Naive thymus-derived CD4-positive, alpha-beta T cell (primary cell): ENCODE results near the gene EMC10. TPM values are rescaled to one million over a fixed set of nuclear protein-coding genes. Genes with fewer than 3 reads are reported as not detected.

Experiments
- ATAC-seq: fragments of 150-1000 bp; cut with Tn5 transposase; 2 replicates; pipeline ENCODE4 v1.10.0; 2021; ENCODE audit warnings: mild to moderate bottlenecking, moderate library complexity
- CTCF ChIA-PET: fragments of 350-600 bp; sonication (Branson Sonifier 250); formaldehyde crosslinking; loops from one replicate; lab custom pipeline; 2021; ENCODE audit warnings: antibody characterized with exemption; lab: Charles Lee
- POLR2A ChIA-PET: fragments of 350-600 bp; sonication (Branson Sonifier 250); formaldehyde crosslinking; loops from one replicate; lab custom pipeline; 2021; ENCODE audit warnings: antibody characterized with exemption, inconsistent platforms; lab: Charles Lee
- DNase-seq, 9 donors: peaks; one replicate each; pipeline versions ENCODE4 v3.0.0 to v3.0.0-alpha.2; 2020 to 2022; ENCODE audit warnings: mixed read lengths in 1 of 9
- H3K27ac ChIP-seq: one replicate; pipeline ENCODE4 v1.7.0; 2013; ENCODE audit warnings: mild to moderate bottlenecking, low read depth, low read length, moderate library complexity
- H3K27me3 ChIP-seq, 2 donors: one replicate each; pipeline ENCODE4 v1.7.0; 2013; ENCODE audit warnings: low read length in 2 of 2, mild to moderate bottlenecking in 2 of 2, moderate library complexity in 2 of 2; ENCODE audit not compliant: control insufficient read depth in 2 of 2, insufficient read depth in 2 of 2
- H3K36me3 ChIP-seq, 3 experiments: 1 replicate in 2 of 3; 2 replicates in 1 of 3; pipeline ENCODE4 v1.7.0; 2013; ENCODE audit warnings: low read length in 3 of 3, mild to moderate bottlenecking in 3 of 3, moderate library complexity in 1 of 3; ENCODE audit not compliant: insufficient read depth in 3 of 3, control insufficient read depth in 2 of 3
- H3K4me1 ChIP-seq, 2 donors: one replicate each; pipeline ENCODE4 v1.7.0; 2013; ENCODE audit warnings: low read length in 2 of 2, mild to moderate bottlenecking in 2 of 2, moderate library complexity in 1 of 2; ENCODE audit not compliant: control insufficient read depth in 2 of 2, insufficient read depth in 2 of 2
- H3K4me3 ChIP-seq: 2 replicates; pipeline ENCODE4 v1.7.0; 2013; ENCODE audit warnings: mild to moderate bottlenecking, low read length
- H3K9me3 ChIP-seq, 3 experiments: 1 replicate in 2 of 3; 2 replicates in 1 of 3; pipeline ENCODE4 v1.7.0; 2013; ENCODE audit warnings: low read length in 3 of 3; ENCODE audit not compliant: control insufficient read depth in 2 of 3
- H3K27ac Mint-ChIP-seq, 9 donors: one replicate each; pipeline ENCODE4 v1.8.0; 2020 to 2022; ENCODE audit warnings: mixed read lengths in 9 of 9, mild to moderate bottlenecking in 8 of 9, moderate library complexity in 5 of 9, inconsistent platforms in 2 of 9
- H3K27me3 Mint-ChIP-seq, 5 donors: one replicate each; pipeline ENCODE4 v1.8.0; 2021 to 2022; ENCODE audit warnings: mixed read lengths in 5 of 5, mild to moderate bottlenecking in 1 of 5
- H3K36me3 Mint-ChIP-seq, 5 donors: one replicate each; pipeline ENCODE4 v1.8.0; 2020 to 2022; ENCODE audit warnings: mixed read lengths in 5 of 5, mild to moderate bottlenecking in 3 of 5, inconsistent platforms in 1 of 5
- H3K4me1 Mint-ChIP-seq, 7 donors: one replicate each; pipeline ENCODE4 v1.8.0; 2020 to 2022; ENCODE audit warnings: mixed read lengths in 7 of 7, mild to moderate bottlenecking in 3 of 7, inconsistent platforms in 1 of 7
- H3K4me3 Mint-ChIP-seq, 10 donors: one replicate each; pipeline ENCODE4 v1.8.0; 2020 to 2022; ENCODE audit warnings: mild to moderate bottlenecking in 10 of 10, mixed read lengths in 10 of 10, moderate library complexity in 6 of 10, inconsistent platforms in 2 of 10
- H3K9me3 Mint-ChIP-seq, 11 donors: one replicate each; pipeline ENCODE4 v1.8.0; 2020 to 2022; ENCODE audit warnings: mixed read lengths in 11 of 11, mild to moderate bottlenecking in 4 of 11, inconsistent platforms in 1 of 11, moderate library complexity in 1 of 11
- intact Hi-C, 2 donors: fragments of 100-400 bp; cut with micrococcal nuclease; formaldehyde crosslinking; loops; one replicate each; pipeline ENCODE4 v1.15.1; 2023
- polyA plus RNA-seq, 2 donors: library from polyadenylated mRNA; unstranded; fragments of 300-500 nt; fragmentation: Illumina TruSeq; gene quantifications; one replicate each; pipeline ENCODE4 v1.2.3, GENCODE V29; 2021
- total RNA-seq, 6 experiments: library from RNA in 5 of 6; stranded (reverse) in 5 of 6; gene quantifications; 1 replicate in 5 of 6; 2 replicates in 1 of 6; pipeline ENCODE4 v1.2.3 and lab custom pipeline; 2021 to 2026

The EMC10 gene
- total and polyA plus RNA-seq, 7 experiments from 2014 or later, result 8.7 to 95.2 (median 82.9) TPM

- H3K36me3 Mint-ChIP-seq, result peaks cover 0 to 10% (median 0%) of the 10 kb centered on the region in 5 donors
- DNase-seq (no peak), ATAC-seq (no peak)
- intact Hi-C loops, result loop anchor here (2.0 to 5.0 kb wide), 5 partner anchors 125 to 1518 kb away; partner anchors contain the start of genes AP2A1 (in 1 of the 2), GYS1 (in 1 of the 2), POLD1 (in 1 of the 2) and RRAS (in 1 of the 2)
- ChIA-PET CTCF (interaction anchor here (0.5 to 0.6 kb wide), 2 partner anchors 48 to 94 kb away, joined by 3 to 4 read pairs; no protein-coding TSS in a partner anchor), POLR2A (interaction anchor here (0.6 to 2.4 kb wide), 5 partner anchors 34 to 1861 kb away, joined by 3 to 10 read pairs (median 3); partner anchors contain the start of genes EMC10, GARIN5A and POLD1)
- Histone ChIP-seq H3K36me3 (peaks cover 0 to 6% (median 0%) of the 10 kb centered on the region in 3 experiments), H3K27ac (peak overlapping the region; percentile 86), H3K27me3 (no peaks in the 10 kb centered on the region), H3K4me3 (peak overlapping the region; percentile 58), H3K9me3 (no peaks in the 10 kb centered on the region), H3K4me1 (peaks cover 7 to 16% of the 10 kb centered on the region in 2 donors)
- H3K9me3 Mint-ChIP-seq, result peaks cover 0 to 2% (median 0%) of the 10 kb centered on the region in 11 donors
- H3K4me3 Mint-ChIP-seq, result peak overlapping the region; percentile 75 to 97 (median 88)
- H3K27me3 Mint-ChIP-seq, result peaks cover 0 to 9% (median 0%) of the 10 kb centered on the region in 5 donors
- H3K27ac Mint-ChIP-seq, result peak overlapping the region; percentile 87 to 99 (median 97)
- H3K4me1 Mint-ChIP-seq, result peaks cover 0 to 27% (median 19%) of the 10 kb centered on the region in 7 donors
Measured at GRCh38 chr19:50510121-50510670, 33.9 kb downstream of the EMC10 start.

- Mint-ChIP-seq H3K4me1 (peaks cover 0 to 27% (median 19%) of the 10 kb centered on the region in 7 donors), H3K27ac (peak overlapping the region; percentile 87 to 99 (median 97)), H3K27me3 (peaks cover 0 to 11% (median 2%) of the 10 kb centered on the region in 5 donors), H3K36me3 (peaks cover 0 to 10% (median 0%) of the 10 kb centered on the region in 5 donors), H3K9me3 (peaks cover 0 to 2% (median 0%) of the 10 kb centered on the region in 11 donors), H3K4me3 (peak overlapping the region; percentile 75 to 97 (median 88))
- DNase-seq (peak in 1 of 9 donors; percentile 86), ATAC-seq (peak; percentile 21)
- Histone ChIP-seq H3K27ac (peak overlapping the region; percentile 86), H3K4me1 (peaks cover 7 to 16% of the 10 kb centered on the region in 2 donors), H3K9me3 (no peaks in the 10 kb centered on the region), H3K36me3 (peaks cover 0 to 3% (median 0%) of the 10 kb centered on the region in 3 experiments), H3K27me3 (no peaks in the 10 kb centered on the region), H3K4me3 (peak overlapping the region; percentile 58)
- ChIA-PET POLR2A (interaction anchor here (0.6 to 2.4 kb wide), 11 partner anchors 32 to 1862 kb away, joined by 3 to 10 read pairs (median 4); partner anchors contain the start of genes NR1H2 and POLD1), CTCF (interaction anchor here (0.6 to 0.9 kb wide), 2 partner anchors 47 to 154 kb away, joined by 3 to 4 read pairs; no protein-coding TSS in a partner anchor)
- intact Hi-C loops, result loop anchor here (1.0 to 5.0 kb wide), 13 partner anchors 34 to 1518 kb away; partner anchors contain the start of genes EMC10 (in 2 of the 2), GARIN5A (in 2 of the 2), KCNC3 (in 2 of the 2) and NR1H2 (in 2 of the 2)
Measured at GRCh38 chr19:50510700-50511068, 34.4 kb downstream of the EMC10 start.

GRCh38 chr19:50511069-50511822 is 34.9 kb downstream of the EMC10 start, which contains the start of gene JOSD2:
TSS of gene JOSD2 (minus strand) at chr19:50511191. CDS start at chr19:50510431, 760 bp downstream.
- peaks cover 7 to 16% of the 10 kb centered on the region in 2 donors for H3K4me1 ChIP-seq
- H3K27me3 ChIP-seq, result no peaks in the 10 kb centered on the region
- Mint-ChIP-seq H3K27ac (peak within 1 kb of the TSS; percentile 87 to 99 (median 97)), H3K4me1 (peaks cover 0 to 27% (median 19%) of the 10 kb centered on the region in 7 donors), H3K9me3 (peaks cover 0 to 2% (median 0%) of the 10 kb centered on the region in 11 donors), H3K4me3 (peak within 1 kb of the TSS; percentile 75 to 97 (median 88)), H3K36me3 (peaks cover 0 to 10% (median 0%) of the 10 kb centered on the region in 5 donors), H3K27me3 (peaks cover 0 to 16% (median 6%) of the 10 kb centered on the region in 5 donors)
- CTCF ChIA-PET, result interaction anchor here (0.9 kb wide), 1 partner anchor 154 kb away, joined by 3 read pairs; no protein-coding TSS in a partner anchor
- POLR2A ChIA-PET, result interaction anchor here (0.8 to 2.4 kb wide), 11 partner anchors 32 to 183 kb away, joined by 3 to 10 read pairs (median 4); partner anchors contain the start of genes NR1H2 and POLD1
- peak; percentile 89 to 99 (median 96) for DNase-seq
- H3K4me3 ChIP-seq, result peak within 1 kb of the TSS; percentile 75
- no peaks in the 10 kb centered on the region for H3K36me3 ChIP-seq
- H3K27ac ChIP-seq, result peak within 1 kb of the TSS; percentile 86
- ATAC-seq, result peak; percentile 94
- no peaks in the 10 kb centered on the region for H3K9me3 ChIP-seq
- intact Hi-C loops, result loop anchor here (1.0 to 5.0 kb wide), 13 partner anchors 35 to 1519 kb away; partner anchors contain the start of genes EMC10 (in 2 of the 2), GARIN5A (in 2 of the 2), KCNC3 (in 2 of the 2) and NR1H2 (in 2 of the 2)

- Histone ChIP-seq H3K4me3 (no peak overlapping the region), H3K27ac (peak overlapping the region; percentile 86), H3K4me1 (peaks cover 7 to 16% of the 10 kb centered on the region in 2 donors), H3K27me3 (no peaks in the 10 kb centered on the region), H3K9me3 (no peaks in the 10 kb centered on the region), H3K36me3 (no peaks in the 10 kb centered on the region)
- Mint-ChIP-seq H3K27ac (peak overlapping the region in 4 of 9 donors; percentile 87 to 94 (median 90)), H3K36me3 (peaks cover 0 to 6% (median 0%) of the 10 kb centered on the region in 5 donors), H3K4me1 (peaks cover 0 to 26% (median 19%) of the 10 kb centered on the region in 7 donors), H3K4me3 (peak overlapping the region in 4 of 10 donors; percentile 75 to 89 (median 78)), H3K9me3 (peaks cover 0 to 2% (median 0%) of the 10 kb centered on the region in 11 donors), H3K27me3 (peaks cover 0 to 17% (median 6%) of the 10 kb centered on the region in 5 donors)
- ChIA-PET POLR2A (interaction anchor here (1.2 to 2.4 kb wide), 4 partner anchors 34 to 144 kb away, joined by 4 to 10 read pairs (median 6); partner anchors contain the start of gene POLD1), CTCF (no interaction called here)
- ATAC-seq (no peak), DNase-seq (no peak)
- intact Hi-C loops, result loop anchor here in 1 of 2 donors (5.0 kb wide), 1 partner anchor 1520 kb away; the partner anchor contains the start of genes GYS1 and RUVBL2
Measured at GRCh38 chr19:50512112-50512998, 36.0 kb downstream of the EMC10 start.

GRCh38 chr19:50512999-50513745 is 36.9 kb downstream of the EMC10 start:
- no peaks in the 10 kb centered on the region for H3K36me3 ChIP-seq
- ChIA-PET CTCF (no interaction called here), POLR2A (no interaction called here)
- Mint-ChIP-seq H3K36me3 (peaks cover 0 to 6% (median 0%) of the 10 kb centered on the region in 5 donors), H3K4me3 (peak overlapping the region in 4 of 10 donors; percentile 26 to 71 (median 38)), H3K9me3 (peaks cover 0 to 2% (median 0%) of the 10 kb centered on the region in 11 donors), H3K27ac (peak overlapping the region in 5 of 9 donors; percentile 1 to 58 (median 43)), H3K4me1 (peaks cover 0 to 25% (median 19%) of the 10 kb centered on the region in 7 donors), H3K27me3 (peaks cover 0 to 17% (median 6%) of the 10 kb centered on the region in 5 donors)
- DNase-seq (no peak), ATAC-seq (no peak)
- intact Hi-C loops, result loop anchor here in 1 of 2 donors (5.0 kb wide), 1 partner anchor 1521 kb away; the partner anchor contains the start of genes GYS1 and RUVBL2
- no peaks in the 10 kb centered on the region for H3K27me3 ChIP-seq
- no peak overlapping the region for H3K27ac ChIP-seq
- H3K9me3 ChIP-seq, result no peaks in the 10 kb centered on the region
- H3K4me1 ChIP-seq, result peaks cover 7 to 16% of the 10 kb centered on the region in 2 donors
- no peak overlapping the region for H3K4me3 ChIP-seq
